ENCODE measurements around the gene MYO1F.

DNA sequence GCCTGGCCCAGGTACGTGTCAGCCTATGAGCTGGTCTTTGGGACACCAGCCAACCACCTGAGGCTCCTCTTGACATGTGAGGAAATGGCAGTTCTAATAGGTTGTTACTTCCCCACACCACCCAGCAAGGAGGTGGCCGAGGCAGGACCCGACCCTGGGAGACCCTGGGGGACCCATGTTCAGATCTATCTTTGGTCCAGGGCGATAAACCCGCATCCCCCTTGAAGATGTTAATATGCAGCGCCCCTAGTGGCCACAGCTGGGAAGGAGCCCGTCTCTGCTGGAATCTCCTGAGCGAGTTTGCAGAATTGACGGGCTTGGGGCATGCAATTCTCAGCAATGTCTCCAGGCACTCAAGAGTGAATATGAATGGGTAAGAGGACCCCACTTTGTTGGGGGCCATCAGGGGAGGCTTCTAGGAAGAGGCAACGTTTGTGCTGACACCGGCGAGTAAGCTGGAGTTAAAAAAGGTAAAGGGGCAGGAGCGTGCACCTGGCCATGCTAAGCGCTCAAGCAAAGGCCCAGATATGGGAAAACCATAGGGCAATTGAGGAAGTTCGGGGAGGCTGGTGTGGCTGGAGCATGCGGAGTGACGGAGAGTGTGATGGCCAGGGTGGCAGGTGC, 1.5 kb upstream of the MYO1F start:
- TF ChIP-seq SP1 (IDR thresholded peaks at IDR 0.05) (no peak), BHLHE40 (IDR thresholded peaks at IDR 0.05; ENCODE audit: borderline replicate concordance) (no peak), L3MBTL2 (conservative IDR thresholded peaks at IDR 0.05) (no peak), TARDBP (IDR thresholded peaks at IDR 0.05) (no peak), FOXM1 (IDR thresholded peaks at IDR 0.05; ENCODE audit: borderline replicate concordance) (no peak), HDGF (IDR thresholded peaks at IDR 0.05; ENCODE audit: borderline replicate concordance) (no peak), ARNT (IDR thresholded peaks at IDR 0.05) (no peak), NFRKB (IDR thresholded peaks at IDR 0.05) (no peak), FOXK2 (IDR thresholded peaks at IDR 0.05) (no peak), CTBP1 (IDR thresholded peaks at IDR 0.05; ENCODE audit: borderline replicate concordance) (no peak), SUZ12 (IDR thresholded peaks at IDR 0.05) (no peak), LEF1 (IDR thresholded peaks at IDR 0.05; ENCODE audit: borderline replicate concordance) (no peak)
- TF ChIP-seq, protein P1, sequence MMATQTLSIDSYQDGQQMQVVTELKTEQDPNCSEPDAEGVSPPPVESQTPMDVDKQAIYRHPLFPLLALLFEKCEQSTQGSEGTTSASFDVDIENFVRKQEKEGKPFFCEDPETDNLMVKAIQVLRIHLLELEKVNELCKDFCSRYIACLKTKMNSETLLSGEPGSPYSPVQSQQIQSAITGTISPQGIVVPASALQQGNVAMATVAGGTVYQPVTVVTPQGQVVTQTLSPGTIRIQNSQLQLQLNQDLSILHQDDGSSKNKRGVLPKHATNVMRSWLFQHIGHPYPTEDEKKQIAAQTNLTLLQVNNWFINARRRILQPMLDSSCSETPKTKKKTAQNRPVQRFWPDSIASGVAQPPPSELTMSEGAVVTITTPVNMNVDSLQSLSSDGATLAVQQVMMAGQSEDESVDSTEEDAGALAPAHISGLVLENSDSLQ (IDR thresholded peaks at IDR 0.05) = no peak

Data from HEK293T (cell line).